Measurements from ENCODE around the gene KIF25.

GRCh38 chr6:167956491-167956890 is 41.0 kb upstream of the KIF25 start:
- no peak for TF ChIP-seq CTCF (conservative IDR thresholded peaks at IDR 0.05)
- TF ChIP-seq EZH2 (IDR thresholded peaks at IDR 0.05; ENCODE audit: low read depth) = no peak
